HepG2 (cell line): ENCODE results near the gene HSF4. TPM values are rescaled to one million over a fixed set of nuclear protein-coding genes. Genes with fewer than 3 reads are reported as not detected.

Experiments
- IRX3 ChIP-seq: sonication (generic); formaldehyde crosslinking; IDR thresholded peaks from 2 replicates; pipeline ENCODE4 v1.8.1; 2023; ENCODE audit warnings: mild to moderate bottlenecking, low read depth, missing genetic modification reagents, borderline replicate concordance
- KLF11 ChIP-seq: IDR thresholded peaks from 2 replicates; pipeline ENCODE4 v1.6.1; 2016; ENCODE audit warnings: missing compliant biosample characterization
- MYNN ChIP-seq: sonication (generic); formaldehyde crosslinking; IDR thresholded peaks from 2 replicates; pipeline ENCODE4 v1.4.0; 2020; ENCODE audit warnings: mild to moderate bottlenecking, low read depth, missing genetic modification reagents
- PHB2 ChIP-seq: fragments of 450-650 bp; IDR thresholded peaks from 2 replicates; pipeline ENCODE4 v1.6.1; 2018; ENCODE audit not compliant: partially characterized antibody
- PHF21A ChIP-seq: sonication (generic); formaldehyde crosslinking; IDR thresholded peaks from 2 replicates; pipeline ENCODE4 v1.5.0; 2020; ENCODE audit warnings: mild to moderate bottlenecking, missing genetic modification reagents
- SNRNP70 ChIP-seq: fragments of 200-400 bp; formaldehyde crosslinking; IDR thresholded peaks from 2 replicates; pipeline ENCODE4 v1.6.1; 2017; ENCODE audit warnings: mild to moderate bottlenecking, low read depth, low read length, moderate library complexity
- ZNF292 ChIP-seq: sonication (generic); formaldehyde crosslinking; IDR thresholded peaks from 2 replicates; pipeline ENCODE4 v1.8.1; 2022; ENCODE audit warnings: mild to moderate bottlenecking, low read depth, missing genetic modification reagents, borderline replicate concordance
- ZNF383 ChIP-seq: sonication (generic); formaldehyde crosslinking; IDR thresholded peaks from 2 replicates; pipeline ENCODE4 v1.4.0; 2020; ENCODE audit warnings: missing genetic modification reagents, mild to moderate bottlenecking, borderline replicate concordance
- ZNF543 ChIP-seq: sonication (generic); formaldehyde crosslinking; IDR thresholded peaks from 2 replicates; pipeline ENCODE4 v1.4.0; 2020; ENCODE audit warnings: mild to moderate bottlenecking, missing genetic modification reagents
- ZNF891 ChIP-seq: sonication (generic); formaldehyde crosslinking; IDR thresholded peaks from 2 replicates; pipeline ENCODE4 v1.5.0; 2020; ENCODE audit warnings: mild to moderate bottlenecking, missing genetic modification reagents
- polyA plus RNA-seq, 8 experiments: library from polyadenylated mRNA; depleted of rRNA in 3 of 8; stranded (reverse) in 7 of 8; unstranded in 1 of 8; fragments of >200 nt; fragmentation: Illumina TruSeq in 4 of 8; extraction: Trizol in 4 of 8; gene quantifications; 2 replicates each; pipeline versions ENCODE4 v1.2.1 to v1.2.3, GENCODE V29; 2011 to 2016; ENCODE audit warnings: low read depth in 4 of 8, missing spikeins in 1 of 8, mixed read lengths in 1 of 8; ENCODE audit not compliant: insufficient read depth in 1 of 8
- total RNA-seq, 5 experiments: library from RNA; depleted of rRNA; stranded (reverse); fragments of >200 nt; fragmentation: Illumina TruSeq; extraction: Trizol; gene quantifications; 2 replicates each; pipeline ENCODE4 v1.2.3, GENCODE V29; 2016; ENCODE audit warnings: low read depth in 1 of 5
- TF ChIP-seq, protein P1 (sequence below): sonication (generic); formaldehyde crosslinking; IDR thresholded peaks from 2 replicates; pipeline ENCODE4 v1.4.0; 2020; ENCODE audit warnings: low read depth, mild to moderate bottlenecking, missing genetic modification reagents
- TF ChIP-seq, protein P2 (sequence below): sonication (generic); formaldehyde crosslinking; IDR thresholded peaks from 2 replicates; pipeline ENCODE4 v1.9.0; 2022; ENCODE audit warnings: low read depth, missing genetic modification reagents
- TF ChIP-seq, protein P3 (sequence below): sonication (generic); formaldehyde crosslinking; IDR thresholded peaks from one replicate; pipeline ENCODE4 v1.5.1; 2020; ENCODE audit warnings: mild to moderate bottlenecking, missing genetic modification reagents; ENCODE audit errors: not compliant biosample characterization

The HSF4 gene
- total and polyA plus RNA-seq, 2 of the 13 experiments (the other 11 are each of a cell fraction or from before 2014, with no cell fraction given): 3.5 to 16.9 TPM

DNA sequence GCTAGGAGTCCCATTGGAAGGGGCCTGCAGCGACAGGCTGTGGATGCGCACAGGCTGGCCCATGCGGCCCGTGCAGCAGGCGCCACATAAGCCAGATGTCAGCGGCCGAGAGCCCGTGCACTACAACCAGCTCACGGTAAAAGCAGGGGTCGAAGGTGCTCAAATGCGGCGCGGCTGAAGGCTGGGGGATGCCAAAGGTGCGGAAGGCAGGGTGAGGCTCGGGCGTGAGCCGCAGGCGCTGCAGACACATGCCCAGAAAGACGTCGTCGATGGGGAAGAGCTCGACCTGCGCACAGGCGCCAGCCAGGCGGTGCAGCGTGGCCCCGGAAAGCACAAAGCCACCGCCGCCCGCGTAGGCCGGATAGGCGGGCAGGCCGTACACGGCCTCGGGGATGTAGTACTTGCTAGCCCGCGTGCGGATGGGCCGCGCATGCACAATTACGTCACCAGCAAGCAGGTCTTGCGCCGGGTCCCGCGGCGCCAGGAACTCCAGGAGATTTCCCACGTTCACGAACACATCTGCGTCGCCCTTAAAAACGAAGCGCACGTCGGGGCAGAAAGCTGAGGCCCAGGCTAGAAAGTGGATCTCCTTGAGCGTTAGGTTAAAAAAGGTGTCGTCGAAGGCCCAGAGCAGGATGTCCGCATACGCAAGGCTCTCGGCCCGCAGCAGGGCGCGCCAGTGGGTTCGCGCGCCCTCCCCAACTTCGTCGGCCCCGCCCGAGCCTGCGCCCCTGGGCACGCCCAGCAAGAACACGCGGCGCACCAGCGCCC, 15.1 kb upstream of the HSF4 start (continued):
- TF ChIP-seq, protein P1, sequence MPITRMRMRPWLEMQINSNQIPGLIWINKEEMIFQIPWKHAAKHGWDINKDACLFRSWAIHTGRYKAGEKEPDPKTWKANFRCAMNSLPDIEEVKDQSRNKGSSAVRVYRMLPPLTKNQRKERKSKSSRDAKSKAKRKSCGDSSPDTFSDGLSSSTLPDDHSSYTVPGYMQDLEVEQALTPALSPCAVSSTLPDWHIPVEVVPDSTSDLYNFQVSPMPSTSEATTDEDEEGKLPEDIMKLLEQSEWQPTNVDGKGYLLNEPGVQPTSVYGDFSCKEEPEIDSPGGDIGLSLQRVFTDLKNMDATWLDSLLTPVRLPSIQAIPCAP (CRISPR knock-in tag): no peak
- TF ChIP-seq ZNF543 (CRISPR knock-in tag): no peak
- TF ChIP-seq PHF21A (CRISPR knock-in tag): no peak
- no peak for TF ChIP-seq KLF11
- TF ChIP-seq IRX3: no peak
- no peak for TF ChIP-seq PHB2
- TF ChIP-seq ZNF891: no peak
- TF ChIP-seq ZNF292 (CRISPR knock-in tag): no peak
- no peak for TF ChIP-seq ZNF383 (CRISPR knock-in tag)
- TF ChIP-seq MYNN (CRISPR knock-in tag): no peak
- TF ChIP-seq, protein P2, sequence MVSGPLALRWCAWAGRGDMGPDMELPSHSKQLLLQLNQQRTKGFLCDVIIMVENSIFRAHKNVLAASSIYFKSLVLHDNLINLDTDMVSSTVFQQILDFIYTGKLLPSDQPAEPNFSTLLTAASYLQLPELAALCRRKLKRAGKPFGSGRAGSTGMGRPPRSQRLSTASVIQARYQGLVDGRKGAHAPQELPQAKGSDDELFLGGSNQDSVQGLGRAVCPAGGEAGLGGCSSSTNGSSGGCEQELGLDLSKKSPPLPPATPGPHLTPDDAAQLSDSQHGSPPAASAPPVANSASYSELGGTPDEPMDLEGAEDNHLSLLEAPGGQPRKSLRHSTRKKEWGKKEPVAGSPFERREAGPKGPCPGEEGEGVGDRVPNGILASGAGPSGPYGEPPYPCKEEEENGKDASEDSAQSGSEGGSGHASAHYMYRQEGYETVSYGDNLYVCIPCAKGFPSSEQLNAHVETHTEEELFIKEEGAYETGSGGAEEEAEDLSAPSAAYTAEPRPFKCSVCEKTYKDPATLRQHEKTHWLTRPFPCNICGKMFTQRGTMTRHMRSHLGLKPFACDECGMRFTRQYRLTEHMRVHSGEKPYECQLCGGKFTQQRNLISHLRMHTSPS: no peak
- peak; percentile 93 for TF ChIP-seq SNRNP70
- TF ChIP-seq, protein P3, sequence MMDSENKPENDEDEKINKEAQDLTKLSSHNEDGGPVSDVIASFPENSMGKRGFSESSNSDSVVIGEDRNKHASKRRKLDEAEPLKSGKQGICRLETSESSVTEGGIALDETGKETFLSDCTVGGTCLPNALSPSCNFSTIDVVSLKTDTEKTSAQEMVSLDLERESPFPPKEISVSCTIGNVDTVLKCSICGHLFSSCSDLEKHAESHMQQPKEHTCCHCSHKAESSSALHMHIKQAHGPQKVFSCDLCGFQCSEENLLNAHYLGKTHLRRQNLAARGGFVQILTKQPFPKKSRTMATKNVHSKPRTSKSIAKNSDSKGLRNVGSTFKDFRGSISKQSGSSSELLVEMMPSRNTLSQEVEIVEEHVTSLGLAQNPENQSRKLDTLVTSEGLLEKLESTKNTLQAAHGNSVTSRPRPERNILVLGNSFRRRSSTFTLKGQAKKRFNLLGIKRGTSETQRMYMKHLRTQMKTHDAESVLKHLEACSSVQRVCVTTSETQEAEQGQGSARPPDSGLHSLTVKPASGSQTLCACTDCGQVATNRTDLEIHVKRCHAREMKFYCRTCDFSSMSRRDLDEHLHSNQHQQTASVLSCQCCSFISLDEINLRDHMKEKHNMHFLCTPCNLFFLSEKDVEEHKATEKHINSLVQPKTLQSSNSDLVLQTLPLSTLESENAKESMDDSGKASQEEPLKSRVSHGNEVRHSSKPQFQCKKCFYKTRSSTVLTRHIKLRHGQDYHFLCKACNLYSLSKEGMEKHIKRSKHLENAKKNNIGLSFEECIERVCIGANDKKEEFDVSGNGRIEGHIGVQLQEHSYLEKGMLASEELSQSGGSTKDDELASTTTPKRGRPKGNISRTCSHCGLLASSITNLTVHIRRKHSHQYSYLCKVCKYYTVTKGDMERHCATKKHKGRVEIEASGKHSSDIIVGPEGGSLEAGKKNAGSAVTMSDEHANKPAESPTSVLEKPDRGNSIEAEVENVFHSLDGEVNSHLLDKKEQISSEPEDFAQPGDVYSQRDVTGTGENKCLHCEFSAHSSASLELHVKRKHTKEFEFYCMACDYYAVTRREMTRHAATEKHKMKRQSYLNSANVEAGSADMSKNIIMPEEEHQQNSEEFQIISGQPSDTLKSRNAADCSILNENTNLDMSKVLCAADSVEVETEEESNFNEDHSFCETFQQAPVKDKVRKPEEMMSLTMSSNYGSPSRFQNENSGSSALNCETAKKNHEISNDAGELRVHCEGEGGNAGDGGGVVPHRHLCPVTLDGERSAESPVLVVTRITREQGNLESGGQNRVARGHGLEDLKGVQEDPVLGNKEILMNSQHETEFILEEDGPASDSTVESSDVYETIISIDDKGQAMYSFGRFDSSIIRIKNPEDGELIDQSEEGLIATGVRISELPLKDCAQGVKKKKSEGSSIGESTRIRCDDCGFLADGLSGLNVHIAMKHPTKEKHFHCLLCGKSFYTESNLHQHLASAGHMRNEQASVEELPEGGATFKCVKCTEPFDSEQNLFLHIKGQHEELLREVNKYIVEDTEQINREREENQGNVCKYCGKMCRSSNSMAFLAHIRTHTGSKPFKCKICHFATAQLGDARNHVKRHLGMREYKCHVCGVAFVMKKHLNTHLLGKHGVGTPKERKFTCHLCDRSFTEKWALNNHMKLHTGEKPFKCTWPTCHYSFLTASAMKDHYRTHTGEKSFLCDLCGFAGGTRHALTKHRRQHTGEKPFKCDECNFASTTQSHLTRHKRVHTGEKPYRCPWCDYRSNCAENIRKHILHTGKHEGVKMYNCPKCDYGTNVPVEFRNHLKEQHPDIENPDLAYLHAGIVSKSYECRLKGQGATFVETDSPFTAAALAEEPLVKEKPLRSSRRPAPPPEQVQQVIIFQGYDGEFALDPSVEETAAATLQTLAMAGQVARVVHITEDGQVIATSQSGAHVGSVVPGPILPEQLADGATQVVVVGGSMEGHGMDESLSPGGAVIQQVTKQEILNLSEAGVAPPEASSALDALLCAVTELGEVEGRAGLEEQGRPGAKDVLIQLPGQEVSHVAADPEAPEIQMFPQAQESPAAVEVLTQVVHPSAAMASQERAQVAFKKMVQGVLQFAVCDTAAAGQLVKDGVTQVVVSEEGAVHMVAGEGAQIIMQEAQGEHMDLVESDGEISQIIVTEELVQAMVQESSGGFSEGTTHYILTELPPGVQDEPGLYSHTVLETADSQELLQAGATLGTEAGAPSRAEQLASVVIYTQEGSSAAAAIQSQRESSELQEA: peak; percentile 46
